NCI-H1436 treated with DMSO at 0.1 percent for 48 hours (cell line): ENCODE results near the gene SLC35B2.

ENCODE experiments used
- DNase-seq: peaks from one replicate; lab custom pipeline; 2025; lab: John Stamatoyannopoulos, UW

The SLC35B2 gene

GRCh38 chr6:44286285-44286565, 28.9 kb upstream of the SLC35B2 start:
- DNase-seq: no peak

DNA sequence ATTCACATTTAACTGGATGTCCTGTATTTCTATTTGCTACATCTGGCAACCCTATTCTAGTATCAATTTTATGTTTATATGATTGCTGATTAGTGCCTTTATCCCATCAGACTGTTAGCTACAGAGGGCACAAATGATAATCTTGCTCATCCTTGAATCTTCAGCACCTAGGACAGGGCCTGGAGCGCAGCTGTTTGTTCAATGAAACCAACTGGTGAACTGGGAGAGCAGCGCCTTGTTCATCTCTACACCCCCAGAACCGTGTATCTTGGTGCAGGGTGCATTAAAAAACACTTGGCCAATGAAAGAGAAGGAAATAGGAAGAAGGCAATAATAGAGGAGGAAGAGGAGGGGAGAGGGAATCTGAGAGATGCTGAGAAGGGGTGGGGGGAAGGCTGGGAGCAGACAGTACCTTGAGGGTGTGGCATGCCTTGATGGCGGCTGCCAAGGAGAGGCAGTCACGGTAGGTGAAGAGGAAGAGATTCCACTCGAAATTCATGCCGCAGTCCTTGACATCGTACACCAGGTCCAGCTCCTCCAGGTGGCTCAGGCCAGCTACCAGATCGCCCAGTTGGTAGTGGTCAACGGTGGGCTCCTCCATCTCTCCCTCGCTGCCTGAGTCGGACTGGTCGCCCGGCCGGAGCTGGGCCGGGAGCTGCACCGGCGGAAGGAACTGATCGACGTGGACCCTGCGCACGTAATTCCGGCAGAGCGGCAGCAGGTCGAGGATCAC, 28.4 kb upstream of the SLC35B2 start:
- no peak for DNase-seq

GRCh38 chr6:44284867-44285266, 27.5 kb upstream of the SLC35B2 start:
- DNase-seq: no peak

DNA sequence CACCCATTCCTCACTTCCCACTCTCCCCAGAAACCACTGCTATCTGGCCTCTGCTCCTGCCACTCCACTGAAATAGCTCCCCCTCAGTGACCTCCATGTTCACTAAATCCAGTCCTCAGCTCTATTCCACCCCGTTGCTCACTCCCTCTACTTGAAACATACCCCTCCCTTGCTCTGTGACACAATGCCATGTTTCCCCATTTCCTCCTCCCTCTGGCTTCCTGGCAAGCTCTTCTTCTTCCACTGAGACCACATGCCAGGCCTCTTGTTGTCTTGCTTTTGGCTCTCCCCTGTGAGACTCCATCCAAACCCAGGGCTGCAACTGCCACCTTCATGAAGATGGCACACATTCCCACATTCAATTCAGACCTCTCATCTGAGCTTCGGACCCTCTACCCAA, 26.8 kb upstream of the SLC35B2 start:
- DNase-seq: no peak

DNA sequence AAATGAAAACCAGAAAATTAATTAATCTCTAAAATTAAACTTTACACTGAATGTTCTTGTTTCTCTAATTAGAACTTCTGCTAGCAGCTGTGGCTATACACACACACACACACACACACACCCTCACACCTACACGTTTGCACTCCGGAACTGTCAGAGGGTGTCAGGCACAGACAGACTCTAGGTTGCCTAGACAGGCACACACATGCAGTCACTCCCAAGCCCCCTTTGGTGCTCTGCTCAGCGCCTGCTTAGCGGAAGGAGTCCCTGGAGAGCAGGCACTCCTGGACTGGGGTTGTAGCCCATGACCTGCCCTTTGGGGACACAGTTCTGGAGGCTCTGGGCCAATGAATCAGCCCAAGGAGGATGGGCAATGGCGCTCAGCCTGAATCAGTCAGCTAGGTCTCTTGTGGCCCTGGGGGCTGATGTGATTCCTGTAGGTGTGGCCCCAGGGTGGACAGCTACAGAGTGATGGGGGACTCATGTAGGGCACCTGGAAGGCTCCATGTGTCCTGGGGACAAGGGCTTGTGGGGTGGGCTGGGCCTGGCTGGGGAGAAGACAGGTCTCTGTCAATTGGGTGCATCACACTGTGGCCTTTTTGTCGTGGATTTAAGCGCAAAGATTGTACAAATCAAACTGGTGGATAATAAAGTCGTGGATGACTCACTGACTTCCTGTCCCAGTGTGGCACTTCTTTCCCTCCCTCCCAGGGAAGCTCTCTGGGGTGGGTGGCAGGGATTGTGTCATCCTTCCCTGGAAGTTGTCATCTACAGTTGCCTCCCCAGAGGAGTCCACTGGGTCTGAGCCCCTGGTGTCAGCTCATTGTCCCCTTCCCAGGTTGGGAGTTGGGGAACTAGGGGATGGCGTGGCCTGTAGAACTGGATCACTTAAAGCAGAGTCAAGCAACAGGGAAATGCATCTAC, 21.7 kb upstream of the SLC35B2 start:
- no peak for DNase-seq

GRCh38 chr6:44278315-44278714, 21.0 kb upstream of the SLC35B2 start:
- no peak for DNase-seq

DNA sequence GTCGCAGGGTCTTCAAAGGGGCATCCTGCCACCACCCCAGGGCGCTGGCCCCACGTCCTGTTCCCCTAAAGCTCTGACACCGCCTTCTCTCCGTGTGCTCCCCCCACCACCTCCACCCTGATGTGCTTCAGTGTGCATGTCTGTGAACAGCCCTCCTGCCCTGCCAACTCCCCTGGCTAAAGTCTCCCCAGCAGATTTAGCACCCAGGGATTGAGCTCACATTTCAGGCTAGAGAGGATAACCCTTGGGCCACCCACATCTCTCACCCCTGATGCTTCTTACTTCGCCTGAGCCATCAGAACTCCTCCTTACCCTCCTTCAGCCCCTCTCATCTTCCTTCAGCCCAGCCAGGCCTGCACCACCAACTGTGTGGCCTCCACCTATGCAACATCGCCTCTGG, 20.4 kb upstream of the SLC35B2 start:
- DNase-seq: no peak

- no peak for DNase-seq
Measured at GRCh38 chr6:44276667-44277640, 19.6 kb upstream of the SLC35B2 start.

DNA sequence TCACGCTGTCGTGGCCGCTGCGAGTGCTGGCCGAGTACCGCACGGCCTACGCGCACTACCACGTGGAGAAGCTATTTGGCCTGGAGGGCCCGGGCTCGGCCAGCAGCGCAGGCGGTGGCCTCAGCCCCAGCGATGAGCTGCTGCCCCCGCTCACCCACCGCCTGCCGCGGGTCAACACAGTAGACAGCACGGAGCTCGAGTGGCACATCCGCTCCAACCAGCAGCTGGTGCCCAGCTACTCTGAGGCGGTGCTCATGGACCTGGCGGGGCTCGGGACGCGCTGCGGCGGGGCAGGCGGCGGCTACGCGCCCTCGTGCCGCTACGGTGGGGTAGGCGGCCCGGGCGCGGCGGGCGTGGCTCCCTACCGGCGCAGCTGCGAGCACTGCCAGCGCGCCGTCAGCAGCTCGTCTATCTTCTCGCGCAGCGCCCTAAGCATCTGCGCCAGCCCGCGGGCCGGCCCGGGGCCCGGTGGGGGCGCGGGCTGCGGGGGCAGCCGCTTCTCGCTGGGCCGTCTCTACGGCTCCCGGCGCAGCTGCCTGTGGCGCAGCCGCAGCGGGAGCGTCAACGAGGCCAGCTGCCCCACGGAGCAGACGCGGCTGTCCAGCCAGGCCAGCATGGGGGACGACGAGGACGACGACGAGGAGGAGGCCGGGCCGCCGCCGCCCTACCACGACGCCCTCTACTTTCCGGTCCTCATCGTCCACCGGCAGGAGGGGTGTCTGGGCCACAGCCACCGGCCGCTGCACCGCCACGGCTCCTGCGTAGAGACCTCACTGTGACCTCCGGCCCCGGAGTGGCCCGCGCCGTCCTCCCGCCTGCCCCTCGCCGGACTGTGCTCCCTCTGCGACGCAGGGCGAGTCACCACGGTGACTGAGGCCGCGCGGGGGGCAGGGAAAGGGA, 18.7 kb upstream of the SLC35B2 start:
- no peak for DNase-seq

- no peak for DNase-seq
Measured at GRCh38 chr6:44275271-44275748, 18.0 kb upstream of the SLC35B2 start.

DNA sequence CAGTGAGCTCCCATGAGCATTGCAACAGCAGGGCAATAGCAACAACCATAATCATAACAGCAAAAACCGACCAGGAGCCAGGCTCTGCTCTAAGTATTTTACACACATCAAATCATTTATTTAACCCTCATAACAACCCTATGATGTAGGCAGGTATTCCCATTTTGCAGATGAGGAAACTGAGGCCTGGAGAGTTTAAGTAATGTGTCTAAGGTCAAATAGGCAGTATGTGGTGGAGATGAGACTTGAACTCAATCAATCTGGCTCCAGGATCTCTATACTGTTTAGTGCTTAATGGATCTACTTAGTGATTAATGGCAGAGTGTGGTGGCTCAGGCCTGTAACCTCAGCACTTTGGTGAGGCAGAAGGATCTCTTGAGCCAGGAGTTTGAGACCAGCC, 16.3 kb upstream of the SLC35B2 start:
- DNase-seq: no peak

- no peak for DNase-seq
Measured at GRCh38 chr6:44272999-44273566, 15.8 kb upstream of the SLC35B2 start.

DNA sequence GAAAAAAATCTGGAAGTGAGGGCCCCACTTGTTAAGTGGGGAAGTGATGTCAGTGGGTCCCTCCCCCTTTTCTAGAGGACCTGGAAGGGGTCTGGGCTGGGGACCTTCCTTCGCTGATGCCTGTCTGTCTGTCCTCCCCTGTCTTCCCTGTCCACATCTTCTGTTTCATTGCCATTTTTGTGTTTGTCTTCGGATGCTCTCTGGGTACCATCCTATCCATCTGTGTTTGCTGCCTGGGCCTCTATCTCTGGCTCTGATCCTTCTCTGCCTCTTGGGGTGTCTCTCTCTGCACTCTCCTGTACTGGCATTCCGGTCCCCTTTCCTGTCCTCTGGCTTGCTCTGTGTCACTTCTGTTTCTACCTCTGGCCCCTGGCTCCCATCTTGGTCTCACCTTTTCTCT, 15.2 kb upstream of the SLC35B2 start:
- no peak for DNase-seq

DNA sequence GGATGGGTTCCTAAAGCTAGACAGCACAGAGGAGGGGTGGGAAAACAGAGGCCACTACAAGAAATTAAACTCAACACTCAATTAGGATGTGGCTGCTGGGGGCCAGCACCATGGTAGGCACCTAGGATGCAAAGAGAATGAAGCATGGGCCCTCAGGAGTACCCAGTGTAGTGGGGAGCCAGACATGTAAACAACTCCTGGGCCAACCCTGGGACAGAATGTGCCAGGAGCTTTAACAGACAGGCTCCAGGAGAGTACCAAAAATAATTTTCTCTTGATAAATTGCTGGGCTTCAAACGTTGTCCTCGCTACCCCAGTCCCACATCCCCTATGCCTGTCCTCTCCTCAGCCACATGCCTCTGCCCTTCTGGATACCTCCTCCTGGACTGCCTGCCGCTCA, 14.6 kb upstream of the SLC35B2 start:
- DNase-seq: no peak

- no peak for DNase-seq
Measured at GRCh38 chr6:44271406-44271723, 14.0 kb upstream of the SLC35B2 start.

DNA sequence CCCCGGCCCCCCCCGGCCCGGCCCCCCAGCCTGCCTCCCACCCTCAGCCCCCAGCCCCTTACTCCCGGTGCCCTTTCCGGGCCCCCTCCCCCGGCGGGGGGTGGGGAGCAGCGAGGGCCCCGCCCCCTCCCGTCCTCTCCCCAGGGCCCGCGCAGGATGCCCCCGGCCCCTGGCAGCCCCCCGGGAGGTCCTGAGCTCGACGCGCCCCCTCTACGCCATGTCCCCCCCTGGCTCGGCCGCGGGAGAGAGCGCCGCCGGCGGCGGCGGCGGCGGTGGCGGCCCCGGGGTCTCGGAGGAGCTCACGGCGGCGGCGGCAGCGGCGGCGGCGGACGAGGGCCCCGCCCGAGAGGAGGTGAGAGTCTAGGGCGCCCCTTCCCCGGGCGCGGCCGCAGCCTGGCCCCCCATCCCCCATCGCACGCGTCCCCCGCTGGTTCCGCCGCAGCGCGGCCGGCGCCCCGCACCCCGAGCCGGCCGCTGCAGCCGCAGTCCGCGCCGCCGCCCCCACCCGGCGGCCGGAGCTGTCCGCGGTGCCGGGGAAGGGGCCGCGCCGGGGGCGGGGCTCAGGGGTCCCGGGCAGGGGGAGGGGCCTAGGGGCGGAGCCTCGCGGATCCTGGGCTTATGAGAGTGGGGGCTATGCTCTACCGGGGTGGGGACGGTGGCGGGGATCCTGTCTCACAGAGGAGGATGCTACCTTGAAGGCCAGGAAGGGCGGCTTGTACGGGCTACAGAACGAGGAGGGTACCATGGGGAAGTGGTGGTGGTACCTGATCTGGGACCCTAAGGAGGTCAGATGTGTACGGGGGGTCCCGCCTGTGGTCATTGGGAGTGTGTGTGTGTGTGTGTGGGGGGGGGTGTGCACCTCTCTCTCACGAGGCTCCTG, 13.4 kb upstream of the SLC35B2 start:
- DNase-seq: no peak

GRCh38 chr6:44269921-44270525, 12.7 kb upstream of the SLC35B2 start, which contains the start of gene TMEM151B:
TMEM151B (plus strand) TSS chr6:44270450; CDS start chr6:44270743, 293 bp downstream.
- no peak for DNase-seq

GRCh38 chr6:44269178-44269920, 12.0 kb upstream of the SLC35B2 start:
- no peak for DNase-seq
